ENCODE results near the gene THRAP3. TPM values are rescaled to one million over a fixed set of nuclear protein-coding genes. Genes with fewer than 3 reads are reported as not detected.

Gene THRAP3
- polyA plus RNA-seq, 3 donors from 2014 or later = 61.6 to 103 (median 70.7) TPM

DNA sequence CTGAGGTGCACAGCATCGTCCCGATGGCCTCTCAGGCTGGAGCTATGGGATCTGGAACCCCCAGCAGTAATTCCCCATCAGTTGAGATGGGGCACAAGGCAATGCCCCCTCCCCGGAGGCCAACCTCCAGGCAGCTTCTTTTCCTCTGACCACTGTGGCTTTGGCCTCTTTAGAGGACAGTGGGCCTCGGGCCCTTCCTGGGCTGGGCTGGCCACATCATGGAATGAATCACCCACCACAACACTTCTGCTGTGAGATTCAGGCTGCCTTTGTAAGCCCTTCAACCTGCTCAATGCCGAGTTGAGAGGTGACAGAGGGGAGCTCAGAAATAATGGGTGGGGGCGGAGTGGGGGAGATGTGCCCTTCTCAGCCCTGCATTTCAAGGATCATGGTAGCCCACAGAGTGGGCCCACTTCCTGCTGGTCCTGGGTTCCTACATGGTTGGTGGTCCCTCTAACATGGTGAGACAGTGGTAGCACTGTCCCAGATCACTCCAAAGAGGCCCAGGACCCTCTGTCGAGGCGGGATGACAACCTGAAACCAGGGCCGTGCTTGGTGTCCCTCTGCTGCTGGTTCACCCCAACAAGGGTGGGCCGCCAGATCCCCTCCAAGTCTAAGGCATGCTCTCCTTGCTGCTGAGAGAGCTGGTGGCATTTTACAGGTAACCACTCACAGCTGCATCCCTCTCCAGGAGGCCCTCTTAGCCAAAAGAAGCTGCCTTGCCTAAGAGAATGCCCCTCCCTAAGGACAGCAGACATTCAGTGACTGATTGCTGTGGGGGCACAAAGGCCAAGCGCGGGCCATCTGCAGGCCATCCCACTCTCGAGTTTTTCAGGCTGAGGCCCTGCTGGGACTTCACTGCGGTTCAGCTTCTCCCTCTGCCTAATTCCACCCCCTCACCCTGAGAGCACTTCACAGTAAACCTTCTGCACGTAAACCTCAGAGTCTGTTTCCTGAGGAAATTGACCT, 129.0 kb downstream of the THRAP3 start:
- H3K27ac Mint-ChIP-seq = peak overlapping the region in 3 of 6 donors; percentile 28 to 68 (median 39)
- peaks cover 9 to 28% (median 12%) of the 10 kb centered on the region in 3 donors for H3K36me3 Mint-ChIP-seq
- no peaks in the 10 kb centered on the region for H3K9me3 Mint-ChIP-seq
- peaks cover 0 to 4% (median 0%) of the 10 kb centered on the region in 3 donors for H3K27me3 Mint-ChIP-seq (ENCODE audit: low read depth in 3 of 3)
- H3K4me1 Mint-ChIP-seq = peaks cover 16 to 19% of the 10 kb centered on the region in 2 donors
- no peak for DNase-seq
- no peak overlapping the region for H3K4me3 Mint-ChIP-seq

GRCh38 chr1:36354486-36354885, 130.2 kb downstream of the THRAP3 start:
- Mint-ChIP-seq H3K36me3 (peaks cover 5 to 26% (median 10%) of the 10 kb centered on the region in 3 donors), H3K4me3 (no peak overlapping the region), H3K27me3 (ENCODE audit: low read depth in 3 of 3) (peaks cover 0 to 6% (median 0%) of the 10 kb centered on the region in 3 donors), H3K4me1 (peaks cover 16 to 19% of the 10 kb centered on the region in 2 donors), H3K9me3 (no peaks in the 10 kb centered on the region), H3K27ac (peak overlapping the region in 1 of 6 donors; percentile 28)
- no peak for DNase-seq

Other genes with a start within 250 kb of the THRAP3 start
- not detected for gene TEKT2, start 140.3 kb upstream of the THRAP3 start, polyA plus RNA-seq
- gene ADPRS, start 135.6 kb upstream of the THRAP3 start, polyA plus RNA-seq = 10 to 100 TPM; 15.7 to 28.4 (median 26.5) TPM
- under 1 TPM in 1 of 3 donors, not detected in 2; 0.12 TPM for gene COL8A2, start 99.2 kb upstream of the THRAP3 start, polyA plus RNA-seq
- gene TRAPPC3, start 75.0 kb upstream of the THRAP3 start, polyA plus RNA-seq = 100 to 1,000 TPM; 113 to 219 (median 129) TPM
- 10 to 100 TPM; 12.4 to 41.9 (median 17.9) TPM for gene MAP7D1, start 68.3 kb upstream of the THRAP3 start, polyA plus RNA-seq
- gene SH3D21, start 81.9 kb downstream of the THRAP3 start, polyA plus RNA-seq = under 1 TPM in 2 of 3 donors, not detected in 1; 0.26 to 0.96 TPM
- gene EVA1B, start 99.2 kb downstream of the THRAP3 start, polyA plus RNA-seq = 10 to 100 TPM in 2 of 3 donors, 1 to 10 TPM in 1; 8.8 to 29.2 (median 11.1) TPM
- 100 to 1,000 TPM in 1 of 3 donors, 10 to 100 TPM in 2; 43.3 to 101 (median 61.5) TPM for gene STK40, start 161.5 kb downstream of the THRAP3 start, polyA plus RNA-seq
- 100 to 1,000 TPM; 156 to 181 (median 164) TPM for gene LSM10, start 173.5 kb downstream of the THRAP3 start, polyA plus RNA-seq
- 1 to 10 TPM in 1 of 3 donors, not detected in 2; 2.7 TPM for gene OSCP1, start 226.0 kb downstream of the THRAP3 start, polyA plus RNA-seq
- 100 to 1,000 TPM in 1 of 3 donors, 10 to 100 TPM in 2; 59.8 to 106 (median 63.8) TPM for gene MRPS15, start 239.9 kb downstream of the THRAP3 start, polyA plus RNA-seq